Peyer's patch (tissue), 4 donors: ENCODE results near the gene NTN5.

ENCODE experiments used
- POLR2A ChIP-seq, 2 donors: fragments of 450-650 bp; IDR thresholded peaks; one replicate each; pipeline ENCODE4 v1.5.1; 2017; ENCODE audit warnings: antibody characterized with exemption in 2 of 2, mild to moderate bottlenecking in 2 of 2, moderate library complexity in 2 of 2
- TF ChIP-seq, protein P1 (sequence below), 6 experiments: fragments of 450-650 bp in 4 of 6; fragments of 200-600 bp in 2 of 6; sonication (generic) in 1 of 6; IDR thresholded peaks; one replicate each; pipeline ENCODE4 v1.5.1; 2017 to 2019; ENCODE audit warnings: antibody characterized with exemption in 6 of 6, mild to moderate bottlenecking in 3 of 6, moderate library complexity in 1 of 6

DNA sequence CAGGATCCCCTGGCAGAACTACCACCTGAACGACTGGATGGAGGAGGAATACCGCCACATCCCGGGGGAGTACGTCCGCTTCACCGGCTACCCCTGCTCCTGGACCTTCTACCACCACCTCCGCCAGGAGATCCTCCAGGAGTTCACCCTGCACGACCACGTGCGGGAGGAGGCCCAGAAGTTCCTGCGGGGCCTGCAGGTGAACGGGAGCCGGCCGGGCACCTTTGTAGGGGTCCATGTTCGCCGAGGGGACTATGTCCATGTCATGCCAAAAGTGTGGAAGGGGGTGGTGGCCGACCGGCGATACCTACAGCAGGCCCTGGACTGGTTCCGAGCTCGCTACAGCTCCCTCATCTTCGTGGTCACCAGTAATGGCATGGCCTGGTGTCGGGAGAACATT, 30.5 kb upstream of the NTN5 start:
- TF ChIP-seq POLR2A (IDR thresholded peaks at IDR 0.05): no peak
- TF ChIP-seq, protein P1, sequence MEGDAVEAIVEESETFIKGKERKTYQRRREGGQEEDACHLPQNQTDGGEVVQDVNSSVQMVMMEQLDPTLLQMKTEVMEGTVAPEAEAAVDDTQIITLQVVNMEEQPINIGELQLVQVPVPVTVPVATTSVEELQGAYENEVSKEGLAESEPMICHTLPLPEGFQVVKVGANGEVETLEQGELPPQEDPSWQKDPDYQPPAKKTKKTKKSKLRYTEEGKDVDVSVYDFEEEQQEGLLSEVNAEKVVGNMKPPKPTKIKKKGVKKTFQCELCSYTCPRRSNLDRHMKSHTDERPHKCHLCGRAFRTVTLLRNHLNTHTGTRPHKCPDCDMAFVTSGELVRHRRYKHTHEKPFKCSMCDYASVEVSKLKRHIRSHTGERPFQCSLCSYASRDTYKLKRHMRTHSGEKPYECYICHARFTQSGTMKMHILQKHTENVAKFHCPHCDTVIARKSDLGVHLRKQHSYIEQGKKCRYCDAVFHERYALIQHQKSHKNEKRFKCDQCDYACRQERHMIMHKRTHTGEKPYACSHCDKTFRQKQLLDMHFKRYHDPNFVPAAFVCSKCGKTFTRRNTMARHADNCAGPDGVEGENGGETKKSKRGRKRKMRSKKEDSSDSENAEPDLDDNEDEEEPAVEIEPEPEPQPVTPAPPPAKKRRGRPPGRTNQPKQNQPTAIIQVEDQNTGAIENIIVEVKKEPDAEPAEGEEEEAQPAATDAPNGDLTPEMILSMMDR (IDR thresholded peaks at IDR 0.05): no peak
